Measurements from ENCODE around the gene QRICH2.
"Not testable (repeated sequence)": the region's sequence is repeated elsewhere in the genome, so short reads cannot be mapped to it uniquely, and the experiment has no call there.

Gene QRICH2

DNA sequence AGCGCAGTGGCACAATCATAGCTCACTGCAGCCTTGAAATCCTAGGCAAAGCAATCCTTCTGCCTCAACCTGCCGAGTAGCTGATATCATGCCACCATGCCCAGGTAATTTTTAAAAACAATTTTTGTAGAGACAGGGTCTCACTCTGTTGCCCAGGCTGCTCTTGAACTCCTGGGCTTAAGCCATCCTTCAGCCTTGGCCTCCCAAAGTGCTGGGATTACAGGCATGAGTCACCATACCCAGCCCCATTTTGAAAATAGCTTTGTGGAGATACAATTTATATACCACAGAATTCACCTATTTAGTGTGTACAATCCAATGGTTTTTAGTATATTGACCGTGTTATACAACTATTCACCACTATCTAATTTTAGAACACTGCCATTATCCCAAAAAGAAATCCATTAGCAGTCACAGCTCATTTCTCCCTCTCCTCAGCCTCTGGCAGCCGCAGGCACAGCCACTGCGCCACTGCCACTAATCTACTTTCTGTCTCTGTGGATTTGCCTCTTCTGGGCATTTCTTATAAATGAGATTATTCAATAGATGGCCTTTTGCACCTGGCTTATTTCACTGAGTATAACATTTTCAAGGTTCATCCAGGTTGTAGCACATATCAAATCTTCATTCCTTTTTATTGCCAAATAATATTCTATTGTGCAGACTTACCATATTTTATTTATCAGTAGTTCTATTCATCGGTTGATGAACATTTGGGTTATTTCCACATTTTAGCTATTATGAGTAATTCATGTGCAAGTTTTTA lies 74.3 kb downstream of the QRICH2 start:
- no peaks in the 10 kb centered on the region for H3K9me3 ChIP-seq (ENCODE audit: control insufficient read depth, low read length)
- no peak overlapping the region for H3K27ac ChIP-seq (ENCODE audit: low read depth, low read length, severe bottlenecking)
- no peaks in the 10 kb centered on the region for H3K4me1 ChIP-seq (ENCODE audit: control insufficient read depth, insufficient read depth, low read length, poor library complexity, severe bottlenecking)
- H3K4me3 ChIP-seq (ENCODE audit: extremely low read depth, insufficient read depth, low read length, poor library complexity, severe bottlenecking), result no peak overlapping the region
- no peaks in the 10 kb centered on the region for H3K36me3 ChIP-seq (ENCODE audit: control insufficient read depth, insufficient read depth, low read length)
- whole genome bisulfite sequencing, 2 experiments (ENCODE audit: insufficient coverage in 2 of 2), result 90 to 100% methylated on average over 2 to 3 of the region's 6 CpGs

GRCh38 chr17:76232342-76232741 lies 75.7 kb downstream of the QRICH2 start:
- H3K4me1 ChIP-seq (ENCODE audit: control insufficient read depth, insufficient read depth, low read length, poor library complexity, severe bottlenecking), result no peaks in the 10 kb centered on the region
- H3K36me3 ChIP-seq (ENCODE audit: control insufficient read depth, insufficient read depth, low read length), result no peaks in the 10 kb centered on the region
- 100% methylated on average over 1 of the region's 2 CpGs for WGBS, 2 experiments (ENCODE audit: insufficient coverage in 2 of 2)
- H3K27ac ChIP-seq (ENCODE audit: low read depth, low read length, severe bottlenecking), result no peak overlapping the region
- H3K9me3 ChIP-seq (ENCODE audit: control insufficient read depth, low read length), result no peaks in the 10 kb centered on the region
- no peak overlapping the region for H3K4me3 ChIP-seq (ENCODE audit: extremely low read depth, insufficient read depth, low read length, poor library complexity, severe bottlenecking)

- H3K27ac ChIP-seq (ENCODE audit: low read depth, low read length, severe bottlenecking); H3K4me3 ChIP-seq (ENCODE audit: extremely low read depth, insufficient read depth, low read length, poor library complexity, severe bottlenecking); H3K4me1 ChIP-seq (ENCODE audit: control insufficient read depth, insufficient read depth, low read length, poor library complexity, severe bottlenecking); H3K9me3 ChIP-seq (ENCODE audit: control insufficient read depth, low read length); H3K36me3 ChIP-seq (ENCODE audit: control insufficient read depth, insufficient read depth, low read length): not testable (repeated sequence)
- WGBS, 2 experiments (ENCODE audit: insufficient coverage in 2 of 2), result 94 to 97% methylated on average over 12 to 13 of the region's 19 CpGs
Observed at GRCh38 chr17:76226749-76227148, 81.3 kb downstream of the QRICH2 start.

DNA sequence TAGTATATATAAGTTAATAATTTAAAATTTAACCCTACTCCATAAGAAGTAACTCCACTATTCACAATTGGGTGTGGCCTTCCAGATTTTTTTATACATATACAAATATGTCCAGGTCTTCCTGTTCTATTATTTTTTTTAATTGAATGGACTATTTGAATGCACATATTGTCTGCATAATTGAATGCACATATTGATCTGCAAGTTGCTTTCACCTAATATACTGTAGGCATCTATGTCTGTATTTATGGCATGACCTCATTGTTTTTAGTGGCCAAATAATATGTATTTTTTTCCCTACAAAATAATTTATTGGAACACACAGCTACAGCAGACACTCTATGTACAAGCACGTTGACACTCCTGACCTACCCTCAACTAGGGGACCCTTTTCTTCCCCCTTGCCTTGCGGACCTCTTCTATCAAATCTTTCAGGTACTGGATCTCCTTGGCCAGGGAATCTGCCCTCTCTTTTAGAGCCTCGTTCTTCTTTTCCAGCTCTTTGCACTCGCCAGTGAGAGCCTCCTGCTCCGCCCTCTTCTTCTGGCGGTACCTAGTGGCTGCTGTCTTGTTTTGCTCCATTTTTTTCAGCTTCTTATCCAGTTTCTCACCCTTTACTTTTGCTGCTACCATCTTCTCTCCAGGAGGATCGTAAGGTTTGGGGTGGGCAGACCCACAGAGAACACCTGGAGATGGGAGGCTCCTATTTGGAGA lies 82.5 kb downstream of the QRICH2 start:
- WGBS, 2 experiments (ENCODE audit: insufficient coverage in 2 of 2), result 95% methylated on average over 2 of the region's 7 CpGs; no CpG with 5 or more reads in 1 of the 2 experiments
- H3K4me1 ChIP-seq (ENCODE audit: control insufficient read depth, insufficient read depth, low read length, poor library complexity, severe bottlenecking); H3K36me3 ChIP-seq (ENCODE audit: control insufficient read depth, insufficient read depth, low read length); H3K9me3 ChIP-seq (ENCODE audit: control insufficient read depth, low read length); H3K4me3 ChIP-seq (ENCODE audit: extremely low read depth, insufficient read depth, low read length, poor library complexity, severe bottlenecking); H3K27ac ChIP-seq (ENCODE audit: low read depth, low read length, severe bottlenecking): not testable (repeated sequence)
